ENCODE data around the gene C3orf80.
"Not testable (repeated sequence)": the region's sequence is repeated elsewhere in the genome, so short reads cannot be mapped to it uniquely, and the experiment has no call there.

The C3orf80 gene

GRCh38 chr3:160224811-160225175 is 429 bp upstream of the C3orf80 start:
- H3K27ac Mint-ChIP-seq = no peak overlapping the region
- H3K4me3 Mint-ChIP-seq = peak overlapping the region; percentile 75
- peaks cover 47% of the 10 kb centered on the region for H3K27me3 Mint-ChIP-seq
- intact Hi-C loops (cut with micrococcal nuclease) = no loop called here
- no peaks in the 10 kb centered on the region for H3K9me3 Mint-ChIP-seq
- peaks cover 19% of the 10 kb centered on the region for H3K4me1 Mint-ChIP-seq (ENCODE audit: low read depth)
- H3K36me3 Mint-ChIP-seq (ENCODE audit: low read depth) = no peaks in the 10 kb centered on the region

- Mint-ChIP-seq H3K27ac (peak overlapping the region; percentile 22), H3K9me3 (no peaks in the 10 kb centered on the region), H3K4me1 (ENCODE audit: low read depth) (peaks cover 19% of the 10 kb centered on the region), H3K36me3 (ENCODE audit: low read depth) (no peaks in the 10 kb centered on the region), H3K4me3 (peak overlapping the region; percentile 78), H3K27me3 (peaks cover 47% of the 10 kb centered on the region)
- intact Hi-C loops (cut with micrococcal nuclease) = no loop called here
These were observed 1.0 kb downstream of the C3orf80 start for GRCh38 chr3:160226026-160226907.

GRCh38 chr3:160227419-160227818 is 2.2 kb downstream of the C3orf80 start:
- intact Hi-C loops (cut with micrococcal nuclease) = no loop called here
- Mint-ChIP-seq H3K36me3 (ENCODE audit: low read depth) (no peaks in the 10 kb centered on the region), H3K9me3 (no peaks in the 10 kb centered on the region), H3K4me3 (no peak overlapping the region), H3K27me3 (peaks cover 40% of the 10 kb centered on the region), H3K27ac (no peak overlapping the region), H3K4me1 (ENCODE audit: low read depth) (peaks cover 19% of the 10 kb centered on the region)

- no peak overlapping the region for H3K4me3 Mint-ChIP-seq
- intact Hi-C loops (cut with micrococcal nuclease) = no loop called here
- no peaks in the 10 kb centered on the region for H3K36me3 Mint-ChIP-seq (ENCODE audit: low read depth)
- H3K27ac Mint-ChIP-seq = no peak overlapping the region
- H3K9me3 Mint-ChIP-seq = no peaks in the 10 kb centered on the region
- no peaks in the 10 kb centered on the region for H3K4me1 Mint-ChIP-seq (ENCODE audit: low read depth)
- H3K27me3 Mint-ChIP-seq = peaks cover 2% of the 10 kb centered on the region
These were observed 6.8 kb downstream of the C3orf80 start for GRCh38 chr3:160232014-160232413.

- not testable (repeated sequence) for H3K27me3 Mint-ChIP-seq, H3K27ac Mint-ChIP-seq
These were observed 15.5 kb downstream of the C3orf80 start for GRCh38 chr3:160240719-160241118.

GRCh38 chr3:160245261-160245800 is 20.1 kb downstream of the C3orf80 start:
- Mint-ChIP-seq H3K9me3 (peaks cover 34% of the 10 kb centered on the region), H3K27me3 (no peaks in the 10 kb centered on the region), H3K4me1 (ENCODE audit: low read depth) (no peaks in the 10 kb centered on the region), H3K27ac (no peak overlapping the region), H3K4me3 (no peak overlapping the region), H3K36me3 (ENCODE audit: low read depth) (no peaks in the 10 kb centered on the region)
- intact Hi-C loops (cut with micrococcal nuclease) = no loop called here

More at GRCh38 chr3:160240719-160241118, 15.5 kb downstream of the C3orf80 start:
- intact Hi-C loops (cut with micrococcal nuclease); H3K4me3 Mint-ChIP-seq; H3K4me1 Mint-ChIP-seq (ENCODE audit: low read depth); H3K36me3 Mint-ChIP-seq (ENCODE audit: low read depth): not testable (repeated sequence)
- peaks cover 39% of the 10 kb centered on the region for H3K9me3 Mint-ChIP-seq

GRCh38 chr3:160247766-160248165 is 22.5 kb downstream of the C3orf80 start:
- Mint-ChIP-seq H3K9me3 (peaks cover 21% of the 10 kb centered on the region), H3K27ac (no peak overlapping the region), H3K36me3 (ENCODE audit: low read depth) (no peaks in the 10 kb centered on the region), H3K4me1 (ENCODE audit: low read depth) (no peaks in the 10 kb centered on the region), H3K4me3 (no peak overlapping the region), H3K27me3 (no peaks in the 10 kb centered on the region)
- intact Hi-C loops (cut with micrococcal nuclease) = no loop called here

GRCh38 chr3:160253298-160253697 is 28.1 kb downstream of the C3orf80 start:
- intact Hi-C loops (cut with micrococcal nuclease) = no loop called here
- Mint-ChIP-seq H3K27ac (no peak overlapping the region), H3K9me3 (no peaks in the 10 kb centered on the region), H3K36me3 (ENCODE audit: low read depth) (no peaks in the 10 kb centered on the region), H3K27me3 (no peaks in the 10 kb centered on the region), H3K4me3 (no peak overlapping the region), H3K4me1 (ENCODE audit: low read depth) (no peaks in the 10 kb centered on the region)

- H3K4me3 Mint-ChIP-seq = no peak overlapping the region
- H3K9me3 Mint-ChIP-seq = no peaks in the 10 kb centered on the region
- H3K27me3 Mint-ChIP-seq = no peaks in the 10 kb centered on the region
- intact Hi-C loops (cut with micrococcal nuclease) = no loop called here
- no peaks in the 10 kb centered on the region for H3K36me3 Mint-ChIP-seq (ENCODE audit: low read depth)
- H3K27ac Mint-ChIP-seq = no peak overlapping the region
- no peaks in the 10 kb centered on the region for H3K4me1 Mint-ChIP-seq (ENCODE audit: low read depth)
These were observed 32.4 kb downstream of the C3orf80 start for GRCh38 chr3:160257606-160258005.

GRCh38 chr3:160259589-160259988 is 34.4 kb downstream of the C3orf80 start:
- no peaks in the 10 kb centered on the region for H3K9me3 Mint-ChIP-seq
- no peaks in the 10 kb centered on the region for H3K4me1 Mint-ChIP-seq (ENCODE audit: low read depth)
- no peak overlapping the region for H3K27ac Mint-ChIP-seq
- intact Hi-C loops (cut with micrococcal nuclease) = no loop called here
- no peak overlapping the region for H3K4me3 Mint-ChIP-seq
- H3K36me3 Mint-ChIP-seq (ENCODE audit: low read depth) = no peaks in the 10 kb centered on the region
- H3K27me3 Mint-ChIP-seq = no peaks in the 10 kb centered on the region

- H3K27ac Mint-ChIP-seq = no peak overlapping the region
- no peaks in the 10 kb centered on the region for H3K27me3 Mint-ChIP-seq
- H3K4me3 Mint-ChIP-seq = no peak overlapping the region
- no peaks in the 10 kb centered on the region for H3K4me1 Mint-ChIP-seq (ENCODE audit: low read depth)
- no peaks in the 10 kb centered on the region for H3K36me3 Mint-ChIP-seq (ENCODE audit: low read depth)
- intact Hi-C loops (cut with micrococcal nuclease) = no loop called here
- no peaks in the 10 kb centered on the region for H3K9me3 Mint-ChIP-seq
These were observed 35.5 kb downstream of the C3orf80 start for GRCh38 chr3:160260587-160261270.

- no peak overlapping the region for H3K4me3 Mint-ChIP-seq
- no peak overlapping the region for H3K27ac Mint-ChIP-seq
- no peaks in the 10 kb centered on the region for H3K27me3 Mint-ChIP-seq
- H3K36me3 Mint-ChIP-seq (ENCODE audit: low read depth) = no peaks in the 10 kb centered on the region
- no peaks in the 10 kb centered on the region for H3K4me1 Mint-ChIP-seq (ENCODE audit: low read depth)
- intact Hi-C loops (cut with micrococcal nuclease) = no loop called here
- no peaks in the 10 kb centered on the region for H3K9me3 Mint-ChIP-seq
These were observed 39.9 kb downstream of the C3orf80 start for GRCh38 chr3:160265088-160265487.

All from dendritic cell treated with granulocyte-macrophage colony-stimulating factor and Interleukin-4, amounts not matched to agents 40 ng/mL and 50 ng/mL, for 4 days (primary cell).